Stomach (tissue), 9 donors: ENCODE measurements around the gene PTGER3. TPM values are rescaled to one million over a fixed set of nuclear protein-coding genes. Genes with fewer than 3 reads are reported as not detected.

ENCODE experiments used
- DNase-seq, 2 donors: peaks; one replicate each; pipeline versions ENCODE4 v3.0.0 to v3.0.0-alpha.2; 2013 to 2019
- H3K27ac ChIP-seq, 5 donors: fragments of 200-600 bp in 4 of 5; sonication (generic) in 4 of 5; one replicate each; pipeline ENCODE4 v1.5.1; 2013 to 2019; ENCODE audit warnings: mild to moderate bottlenecking in 1 of 5, moderate library complexity in 1 of 5
- H3K27me3 ChIP-seq, 3 donors: fragments of 200-600 bp; sonication (generic); one replicate each; pipeline ENCODE4 v1.5.1; 2017 to 2019; ENCODE audit warnings: mixed run types in 1 of 3
- H3K36me3 ChIP-seq, 4 donors: fragments of 200-600 bp; sonication (generic); 1 replicate in 3 of 4; 2 replicates in 1 of 4; pipeline ENCODE4 v1.5.1; 2016 to 2019
- H3K4me1 ChIP-seq, 4 donors: fragments of 200-600 bp; sonication (generic); one replicate each; pipeline ENCODE4 v1.5.1; 2016 to 2019
- H3K4me3 ChIP-seq, 4 donors: fragments of 200-600 bp; sonication (generic) in 3 of 4; one replicate each; pipeline ENCODE4 v1.5.1; 2016 to 2019; ENCODE audit warnings: mild to moderate bottlenecking in 1 of 4
- H3K9me3 ChIP-seq, 4 donors: fragments of 200-600 bp; sonication (generic); one replicate each; pipeline ENCODE4 v1.5.1; 2016 to 2019
- CTCF ChIP-seq, 7 experiments: fragments of 450-650 bp in 4 of 7; fragments of 200-600 bp in 3 of 7; sonication (generic) in 3 of 7; IDR thresholded peaks; one replicate each; pipeline ENCODE4 v1.5.1; 2016 to 2019; ENCODE audit warnings: antibody characterized with exemption in 7 of 7, control low read depth in 2 of 7, mild to moderate bottlenecking in 1 of 7
- EP300 ChIP-seq: sonication (generic); formaldehyde crosslinking; IDR thresholded peaks from one replicate; pipeline ENCODE4 v1.6.1; 2017; ENCODE audit warnings: antibody characterized with exemption
- POLR2A ChIP-seq, 4 donors: fragments of 450-650 bp; IDR thresholded peaks; one replicate each; pipeline ENCODE4 v1.6.1; 2016; ENCODE audit warnings: antibody characterized with exemption in 4 of 4, control low read depth in 2 of 4, mild to moderate bottlenecking in 1 of 4, moderate library complexity in 1 of 4
- POLR2AphosphoS5 ChIP-seq, 3 donors: sonication (generic); formaldehyde crosslinking; IDR thresholded peaks; one replicate each; pipeline ENCODE4 v1.6.1; 2016; ENCODE audit warnings: antibody characterized with exemption in 3 of 3
- WGBS, 5 donors: extraction: QIAGEN DNeasy Blood & Tissue Kit in 3 of 5; methylation state at CpG; one replicate each; pipeline versions ENCODE4 v1.1.5 to v1.1.7; 2013 to 2018; 5-methylcytosine and 5-hydroxymethylcytosine counted together
- intact Hi-C: fragments of 100-400 bp; cut with DNase I; formaldehyde crosslinking; loops from one replicate; pipeline ENCODE4 v1.15.1; 2023; ENCODE audit warnings: low total_unique reads
- polyA plus RNA-seq, 3 donors: library from polyadenylated mRNA; stranded (reverse); fragments of 200-250 nt; gene quantifications; one replicate each; pipeline ENCODE4 v1.2.3, GENCODE V29; 2013
- total RNA-seq, 5 donors: library from RNA; depleted of rRNA; stranded (reverse); fragments of >200 nt; gene quantifications; one replicate each; pipeline versions ENCODE4 v1.1.0 to v1.2.3, GENCODE V29; 2014 to 2016
- donor health status: healthy with polysubstance abuse.
- donor health status: Bipolar disorder and iron deficiency.
- donor health status: healthy.

PTGER3 gene
- total and polyA plus RNA-seq, 8 donors, result 2.3 to 44.3 (median 15.2) TPM

- WGBS, 5 donors, result 57 to 77% (median 64%) methylated on average over 2 of the region's 2 CpGs
- H3K27ac ChIP-seq, result no peak overlapping the region
Measured at GRCh38 chr1:71038942-71039341, 8.7 kb downstream of the PTGER3 start.

GRCh38 chr1:71037829-71038620 lies 9.6 kb downstream of the PTGER3 start:
- Histone ChIP-seq H3K9me3 (no peaks in the 10 kb centered on the region), H3K4me1 (peaks cover 0 to 13% (median 6%) of the 10 kb centered on the region in 4 donors), H3K36me3 (no peaks in the 10 kb centered on the region), H3K27ac (no peak overlapping the region), H3K27me3 (no peaks in the 10 kb centered on the region), H3K4me3 (no peak overlapping the region)
- no peak for TF ChIP-seq CTCF (IDR thresholded peaks at IDR 0.05)
- no peak for TF ChIP-seq POLR2AphosphoS5 (IDR thresholded peaks at IDR 0.05)
- TF ChIP-seq POLR2A (IDR thresholded peaks at IDR 0.05), result no peak
- TF ChIP-seq EP300, result no peak
- intact Hi-C loops, result no loop called here
- DNase-seq, result no peak
- 72 to 92% (median 79%) methylated on average over 2 of the region's 2 CpGs for WGBS, 5 donors

More at GRCh38 chr1:71038942-71039341, 8.7 kb downstream of the PTGER3 start:
- intact Hi-C loops, result no loop called here
- no peaks in the 10 kb centered on the region for H3K9me3 ChIP-seq
- DNase-seq, result no peak
- no peak overlapping the region for H3K4me3 ChIP-seq
- no peaks in the 10 kb centered on the region for H3K36me3 ChIP-seq
- no peak for TF ChIP-seq EP300
- TF ChIP-seq POLR2AphosphoS5 (IDR thresholded peaks at IDR 0.05), result no peak
- no peak for TF ChIP-seq POLR2A (IDR thresholded peaks at IDR 0.05)
- TF ChIP-seq CTCF (IDR thresholded peaks at IDR 0.05), result no peak
- H3K4me1 ChIP-seq, result peaks cover 0 to 13% (median 6%) of the 10 kb centered on the region in 4 donors
- H3K27me3 ChIP-seq, result peaks cover 0 to 3% (median 0%) of the 10 kb centered on the region in 3 donors

- DNase-seq, result no peak
- Histone ChIP-seq H3K27ac (no peak overlapping the region), H3K4me3 (no peak overlapping the region), H3K27me3 (no peaks in the 10 kb centered on the region), H3K9me3 (no peaks in the 10 kb centered on the region), H3K4me1 (peaks cover 0 to 11% (median 6%) of the 10 kb centered on the region in 4 donors), H3K36me3 (no peaks in the 10 kb centered on the region)
- TF ChIP-seq CTCF (IDR thresholded peaks at IDR 0.05) (no peak), POLR2A (IDR thresholded peaks at IDR 0.05) (no peak), POLR2AphosphoS5 (IDR thresholded peaks at IDR 0.05) (no peak), EP300 (no peak)
- intact Hi-C loops, result no loop called here
- WGBS, 5 donors, result 93 to 98% (median 95%) methylated on average over 9 of the region's 9 CpGs
Measured at GRCh38 chr1:71037066-71037465, 10.6 kb downstream of the PTGER3 start.

- Histone ChIP-seq H3K36me3 (no peaks in the 10 kb centered on the region), H3K4me1 (peaks cover 0 to 20% (median 2%) of the 10 kb centered on the region in 4 donors), H3K27me3 (no peaks in the 10 kb centered on the region), H3K27ac (no peak overlapping the region), H3K9me3 (no peaks in the 10 kb centered on the region), H3K4me3 (no peak overlapping the region)
- intact Hi-C loops, result no loop called here
- 92 to 100% (median 96%) methylated on average over 1 of the region's 1 CpG for WGBS, 5 donors
- TF ChIP-seq EP300 (no peak), POLR2A (IDR thresholded peaks at IDR 0.05) (no peak), CTCF (IDR thresholded peaks at IDR 0.05) (no peak), POLR2AphosphoS5 (IDR thresholded peaks at IDR 0.05) (no peak)
- DNase-seq, result no peak
Measured at GRCh38 chr1:71033136-71033535, 14.5 kb downstream of the PTGER3 start.
